Caco-2 (cell line): ENCODE data around the gene STAG1. TPM values are rescaled to one million over a fixed set of nuclear protein-coding genes. Genes with fewer than 3 reads are reported as not detected.

Experiments used
- BruUV-seq: library from RNA; stranded (reverse); fragments of 400-500 nt; replicated peaks from 2 replicates; lab custom pipeline; 2021; lab: Mats Ljungman, UMichigan
- CTCF ChIA-PET: fragments of 300-600 bp; sonication (Branson Sonifier 250); formaldehyde crosslinking; loops from one replicate; lab custom pipeline; 2022; ENCODE audit warnings: antibody characterized with exemption; lab: Charles Lee
- POLR2A ChIA-PET: fragments of 300-600 bp; sonication (Branson Sonifier 250); formaldehyde crosslinking; loops from one replicate; lab custom pipeline; 2022; ENCODE audit warnings: antibody characterized with exemption; lab: Charles Lee
- DNase-seq, 2 experiments: peaks; one replicate each; pipeline versions ENCODE4 v3.0.0 to v3.0.0-alpha.2; 2020 to 2022
- H3K27me3 ChIP-seq: replicated peaks from 2 replicates; pipeline ENCODE4 v1.6.0; 2011; ENCODE audit warnings: low read length; ENCODE audit not compliant: control insufficient read depth, insufficient read depth
- H3K36me3 ChIP-seq: 2 replicates; pipeline ENCODE4 v1.5.1; 2011; ENCODE audit warnings: low read length; ENCODE audit not compliant: control insufficient read depth, insufficient read depth
- H3K4me1 ChIP-seq: fragments of 250-450 bp; sonication (Bioruptor Pico); 2 replicates; pipeline ENCODE4 v1.5.1; 2020; ENCODE audit warnings: mild to moderate bottlenecking
- H3K4me3 ChIP-seq: 2 replicates; pipeline ENCODE4 v1.5.1; 2011; ENCODE audit warnings: low read depth, mild to moderate bottlenecking, control low read depth, low read length
- H3K9me3 ChIP-seq: fragments of 250-450 bp; sonication (Bioruptor Pico); 2 replicates; pipeline ENCODE4 v1.5.1; 2020; ENCODE audit warnings: mild to moderate bottlenecking, moderate library complexity
- H3K27ac Mint-ChIP-seq: one replicate; pipeline ENCODE4 v1.8.0; 2022; ENCODE audit warnings: mixed read lengths; ENCODE audit not compliant: unreplicated experiment
- H3K27me3 Mint-ChIP-seq: one replicate; pipeline ENCODE4 v1.8.0; 2022; ENCODE audit warnings: mixed read lengths; ENCODE audit not compliant: insufficient read depth, unreplicated experiment
- H3K36me3 Mint-ChIP-seq: one replicate; pipeline ENCODE4 v1.8.0; 2022; ENCODE audit warnings: mild to moderate bottlenecking, mixed read lengths; ENCODE audit not compliant: insufficient read depth, unreplicated experiment
- H3K4me1 Mint-ChIP-seq: one replicate; pipeline ENCODE4 v1.8.0; 2022; ENCODE audit warnings: low read depth, mixed read lengths; ENCODE audit not compliant: unreplicated experiment
- H3K4me3 Mint-ChIP-seq: one replicate; pipeline ENCODE4 v1.8.0; 2022; ENCODE audit warnings: mild to moderate bottlenecking, moderate library complexity, mixed read lengths; ENCODE audit not compliant: unreplicated experiment
- H3K9me3 Mint-ChIP-seq: one replicate; pipeline ENCODE4 v1.8.0; 2022; ENCODE audit warnings: mixed read lengths; ENCODE audit not compliant: unreplicated experiment
- intact Hi-C: fragments of 100-400 bp; cut with micrococcal nuclease; formaldehyde crosslinking; loops from one replicate; pipeline ENCODE4 v1.10.0; 2022; ENCODE audit not compliant: unreplicated experiment
- total RNA-seq: library from RNA; stranded (reverse); gene quantifications from 2 replicates; pipeline ENCODE4 v1.2.3, GENCODE V29; 2022
- TF ChIP-seq, protein P1 (sequence below), 2 experiments: fragments of 200-600 bp in 1 of 2; IDR thresholded peaks; 1 replicate in 1 of 2; 2 replicates in 1 of 2; pipeline versions ENCODE4 v1.5.1 to v1.8.0; 2011 to 2022; ENCODE audit warnings: antibody characterized with exemption in 1 of 2, control low read depth in 1 of 2, inconsistent platforms in 1 of 2, low read depth in 1 of 2, low read length in 1 of 2, mild to moderate bottlenecking in 1 of 2, moderate library complexity in 1 of 2; ENCODE audit not compliant: insufficient read depth in 1 of 2, severe bottlenecking in 1 of 2, unreplicated experiment in 1 of 2

STAG1 gene
- total RNA-seq, 1 experiment from 2014 or later: 37.5 TPM

- Histone ChIP-seq H3K27me3 (no peaks in the 10 kb centered on the region), H3K36me3 (no peaks in the 10 kb centered on the region), H3K9me3 (no peaks in the 10 kb centered on the region), H3K4me3 (no peak overlapping the region), H3K4me1 (peaks cover 10% of the 10 kb centered on the region; the same call in 1 of the 2 replicates)
- ChIA-PET POLR2A (no interaction called here), CTCF (no interaction called here)
- DNase-seq: no peak
- Mint-ChIP-seq H3K4me1 (peaks cover 7% of the 10 kb centered on the region), H3K9me3 (no peaks in the 10 kb centered on the region), H3K27me3 (no peaks in the 10 kb centered on the region), H3K27ac (no peak overlapping the region), H3K4me3 (no peak overlapping the region), H3K36me3 (peaks cover 6% of the 10 kb centered on the region)
- intact Hi-C loops: no loop called here
- no TSS peak for BruUV-seq
- TF ChIP-seq, protein P1, sequence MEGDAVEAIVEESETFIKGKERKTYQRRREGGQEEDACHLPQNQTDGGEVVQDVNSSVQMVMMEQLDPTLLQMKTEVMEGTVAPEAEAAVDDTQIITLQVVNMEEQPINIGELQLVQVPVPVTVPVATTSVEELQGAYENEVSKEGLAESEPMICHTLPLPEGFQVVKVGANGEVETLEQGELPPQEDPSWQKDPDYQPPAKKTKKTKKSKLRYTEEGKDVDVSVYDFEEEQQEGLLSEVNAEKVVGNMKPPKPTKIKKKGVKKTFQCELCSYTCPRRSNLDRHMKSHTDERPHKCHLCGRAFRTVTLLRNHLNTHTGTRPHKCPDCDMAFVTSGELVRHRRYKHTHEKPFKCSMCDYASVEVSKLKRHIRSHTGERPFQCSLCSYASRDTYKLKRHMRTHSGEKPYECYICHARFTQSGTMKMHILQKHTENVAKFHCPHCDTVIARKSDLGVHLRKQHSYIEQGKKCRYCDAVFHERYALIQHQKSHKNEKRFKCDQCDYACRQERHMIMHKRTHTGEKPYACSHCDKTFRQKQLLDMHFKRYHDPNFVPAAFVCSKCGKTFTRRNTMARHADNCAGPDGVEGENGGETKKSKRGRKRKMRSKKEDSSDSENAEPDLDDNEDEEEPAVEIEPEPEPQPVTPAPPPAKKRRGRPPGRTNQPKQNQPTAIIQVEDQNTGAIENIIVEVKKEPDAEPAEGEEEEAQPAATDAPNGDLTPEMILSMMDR (IDR thresholded peaks at IDR 0.05; ENCODE audit: insufficient read depth in 1 of 2, low read depth in 1 of 2, low read length in 1 of 2, severe bottlenecking in 1 of 2, unreplicated experiment in 1 of 2): no peak
These were observed 87.4 kb downstream of the STAG1 start for GRCh38 chr3:136664771-136665170.

- Histone ChIP-seq H3K9me3 (no peaks in the 10 kb centered on the region), H3K4me3 (no peak overlapping the region), H3K36me3 (no peaks in the 10 kb centered on the region), H3K27me3 (no peaks in the 10 kb centered on the region), H3K4me1 (no peaks in the 10 kb centered on the region)
- TF ChIP-seq, protein P1 (IDR thresholded peaks at IDR 0.05; ENCODE audit: insufficient read depth in 1 of 2, low read depth in 1 of 2, low read length in 1 of 2, severe bottlenecking in 1 of 2, unreplicated experiment in 1 of 2): no peak
- no peaks in the 10 kb centered on the region for H3K27me3 Mint-ChIP-seq
- DNase-seq: no peak
- H3K4me3 Mint-ChIP-seq: no peak overlapping the region
- ChIA-PET CTCF (no interaction called here), POLR2A (no interaction called here)
- no TSS peak for BruUV-seq
- no peaks in the 10 kb centered on the region for H3K4me1 Mint-ChIP-seq
- no peaks in the 10 kb centered on the region for H3K36me3 Mint-ChIP-seq
- intact Hi-C loops: no loop called here
- no peaks in the 10 kb centered on the region for H3K9me3 Mint-ChIP-seq
- no peak overlapping the region for H3K27ac Mint-ChIP-seq
These were observed 90.9 kb downstream of the STAG1 start for GRCh38 chr3:136661282-136661681.

DNA sequence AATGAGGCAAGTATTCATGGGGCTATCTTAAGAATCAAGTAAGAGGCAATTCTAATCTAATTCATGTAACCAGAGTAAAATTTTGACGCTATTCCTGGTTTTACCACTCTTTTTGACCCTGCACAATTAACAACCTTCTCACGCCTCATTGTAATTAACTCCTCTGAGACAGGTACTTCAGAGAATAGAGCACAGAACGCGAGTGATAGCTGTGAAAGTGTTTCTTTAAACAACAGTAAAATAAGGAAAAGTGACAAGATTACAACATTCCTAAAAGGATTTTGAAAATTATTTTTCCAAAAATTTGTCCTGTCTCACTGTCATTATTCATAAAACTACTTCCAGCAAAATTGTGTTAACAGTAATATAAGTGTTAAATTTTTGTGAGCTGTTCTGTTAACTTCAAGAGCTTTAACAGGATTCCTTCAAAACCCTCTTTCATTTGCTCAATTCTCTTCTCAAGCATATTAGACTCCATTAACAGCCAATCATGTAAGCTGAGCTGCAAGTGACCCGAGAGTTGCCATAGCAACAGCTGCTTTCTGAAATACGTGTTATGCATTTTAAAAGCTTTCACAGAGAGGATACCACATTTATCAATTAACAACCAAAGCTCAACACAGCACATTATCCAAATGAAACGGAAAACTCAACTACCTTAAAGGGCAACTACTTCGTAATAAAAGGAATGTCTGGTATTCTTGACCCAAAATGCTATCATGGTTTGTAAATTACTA, 93.1 kb downstream of the STAG1 start:
- H3K4me1 Mint-ChIP-seq: no peaks in the 10 kb centered on the region
- Histone ChIP-seq H3K9me3 (peaks cover 5% of the 10 kb centered on the region), H3K36me3 (no peaks in the 10 kb centered on the region), H3K4me1 (no peaks in the 10 kb centered on the region), H3K27me3 (no peaks in the 10 kb centered on the region), H3K4me3 (no peak overlapping the region)
- ChIA-PET CTCF (no interaction called here), POLR2A (no interaction called here)
- no TSS peak for BruUV-seq
- DNase-seq: no peak
- no peaks in the 10 kb centered on the region for H3K27me3 Mint-ChIP-seq
- no peak overlapping the region for H3K4me3 Mint-ChIP-seq
- TF ChIP-seq, protein P1 (IDR thresholded peaks at IDR 0.05; ENCODE audit: insufficient read depth in 1 of 2, low read depth in 1 of 2, low read length in 1 of 2, severe bottlenecking in 1 of 2, unreplicated experiment in 1 of 2): no peak
- no peak overlapping the region for H3K27ac Mint-ChIP-seq
- H3K9me3 Mint-ChIP-seq: peaks cover 9% of the 10 kb centered on the region
- intact Hi-C loops: no loop called here
- no peaks in the 10 kb centered on the region for H3K36me3 Mint-ChIP-seq
